Astrocyte (in vitro differentiated cells and primary cell): ENCODE measurements around the gene MEMO1.

ENCODE experiments used
- EZH2 ChIP-seq: IDR thresholded peaks from 2 replicates; pipeline ENCODE4 v1.6.1; 2012; ENCODE audit warnings: mild to moderate bottlenecking, low read length, inconsistent platforms; ENCODE audit not compliant: insufficient read depth
- TF ChIP-seq, protein P1 (sequence below): IDR thresholded peaks from 2 replicates; pipeline ENCODE4 v1.5.1; 2011; ENCODE audit warnings: low read depth, mild to moderate bottlenecking, inconsistent platforms, low read length, moderate library complexity; ENCODE audit not compliant: insufficient read depth

- TF ChIP-seq EZH2 = no peak
- TF ChIP-seq, protein P1, sequence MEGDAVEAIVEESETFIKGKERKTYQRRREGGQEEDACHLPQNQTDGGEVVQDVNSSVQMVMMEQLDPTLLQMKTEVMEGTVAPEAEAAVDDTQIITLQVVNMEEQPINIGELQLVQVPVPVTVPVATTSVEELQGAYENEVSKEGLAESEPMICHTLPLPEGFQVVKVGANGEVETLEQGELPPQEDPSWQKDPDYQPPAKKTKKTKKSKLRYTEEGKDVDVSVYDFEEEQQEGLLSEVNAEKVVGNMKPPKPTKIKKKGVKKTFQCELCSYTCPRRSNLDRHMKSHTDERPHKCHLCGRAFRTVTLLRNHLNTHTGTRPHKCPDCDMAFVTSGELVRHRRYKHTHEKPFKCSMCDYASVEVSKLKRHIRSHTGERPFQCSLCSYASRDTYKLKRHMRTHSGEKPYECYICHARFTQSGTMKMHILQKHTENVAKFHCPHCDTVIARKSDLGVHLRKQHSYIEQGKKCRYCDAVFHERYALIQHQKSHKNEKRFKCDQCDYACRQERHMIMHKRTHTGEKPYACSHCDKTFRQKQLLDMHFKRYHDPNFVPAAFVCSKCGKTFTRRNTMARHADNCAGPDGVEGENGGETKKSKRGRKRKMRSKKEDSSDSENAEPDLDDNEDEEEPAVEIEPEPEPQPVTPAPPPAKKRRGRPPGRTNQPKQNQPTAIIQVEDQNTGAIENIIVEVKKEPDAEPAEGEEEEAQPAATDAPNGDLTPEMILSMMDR = no peak
Observed at GRCh38 chr2:31969178-31969577, 41.6 kb downstream of the MEMO1 start.
